CD14-positive monocyte (primary cell): ENCODE data around the gene MALSU1. TPM values are rescaled to one million over a fixed set of nuclear protein-coding genes. Genes with fewer than 3 reads are reported as not detected.

Source experiments
- DNase-seq, 3 donors: peaks; one replicate each; pipeline ENCODE4 v3.0.0-alpha.2; 2011 to 2022
- H2AFZ ChIP-seq: 2 replicates; pipeline ENCODE4 v1.6.0; 2012; ENCODE audit warnings: mild to moderate bottlenecking, low read depth, low read length, inconsistent platforms; ENCODE audit not compliant: insufficient read depth, poor library complexity, severe bottlenecking
- H3K27ac ChIP-seq, 2 donors: 1 replicate in 1 of 2; 2 replicates in 1 of 2; pipeline ENCODE4 v1.5.1; 2012 to 2013; ENCODE audit warnings: low read length in 2 of 2, control low read depth in 1 of 2, inconsistent platforms in 1 of 2, low read depth in 1 of 2, mild to moderate bottlenecking in 1 of 2
- H3K27me3 ChIP-seq, 2 donors: one replicate each; pipeline versions ENCODE4 v1.6.0 to v1.6.1; 2011 to 2013; ENCODE audit warnings: low read length in 2 of 2; ENCODE audit not compliant: control insufficient read depth in 2 of 2, insufficient read depth in 2 of 2
- H3K36me3 ChIP-seq, 2 donors: replicated peaks in 1 of 2; 1 replicate in 1 of 2; 2 replicates in 1 of 2; pipeline versions ENCODE4 v1.5.1 to v1.6.1; 2012 to 2013; ENCODE audit warnings: low read length in 2 of 2, control low read depth in 1 of 2, inconsistent platforms in 1 of 2, mild to moderate bottlenecking in 1 of 2; ENCODE audit not compliant: insufficient read depth in 2 of 2, control insufficient read depth in 1 of 2
- H3K4me1 ChIP-seq, 2 donors: 1 replicate in 1 of 2; 2 replicates in 1 of 2; pipeline versions ENCODE4 v1.5.1 to v1.6.1; 2012 to 2013; ENCODE audit warnings: low read length in 2 of 2, control low read depth in 1 of 2, inconsistent platforms in 1 of 2, mild to moderate bottlenecking in 1 of 2, moderate library complexity in 1 of 2; ENCODE audit not compliant: insufficient read depth in 2 of 2, control insufficient read depth in 1 of 2
- H3K4me2 ChIP-seq: replicated peaks from 2 replicates; pipeline ENCODE3; 2012; ENCODE audit warnings: low read length, moderate library complexity, mild to moderate bottlenecking; ENCODE audit not compliant: poor library complexity, severe bottlenecking; ENCODE audit errors: extremely low read depth
- H3K4me3 ChIP-seq, 3 experiments: fragments of 200-600 bp in 1 of 3; sonication (generic) in 1 of 3; replicated peaks in 1 of 3; 1 replicate in 2 of 3; 2 replicates in 1 of 3; pipeline ENCODE4 v1.5.1; 2011 to 2013; ENCODE audit warnings: low read length in 3 of 3, mild to moderate bottlenecking in 3 of 3, control low read depth in 2 of 3, low read depth in 2 of 3, inconsistent platforms in 1 of 3, moderate library complexity in 1 of 3
- H3K79me2 ChIP-seq: 2 replicates; pipeline ENCODE4 v1.6.0; 2012; ENCODE audit warnings: mild to moderate bottlenecking, control low read depth, inconsistent platforms, low read length, moderate library complexity; ENCODE audit not compliant: insufficient read depth
- H3K9ac ChIP-seq: 2 replicates; pipeline ENCODE4 v1.6.0; 2017; ENCODE audit warnings: low read length, mild to moderate bottlenecking; ENCODE audit not compliant: insufficient read depth, poor library complexity, severe bottlenecking
- H3K9me3 ChIP-seq, 2 donors: replicated peaks in 1 of 2; 1 replicate in 1 of 2; 2 replicates in 1 of 2; pipeline versions ENCODE4 v1.5.1 to v1.6.1; 2012 to 2013; ENCODE audit warnings: low read length in 2 of 2, control low read depth in 1 of 2; ENCODE audit not compliant: control insufficient read depth in 1 of 2, insufficient read depth in 1 of 2
- H4K20me1 ChIP-seq: 2 replicates; pipeline ENCODE4 v1.6.0; 2012; ENCODE audit warnings: mild to moderate bottlenecking, low read length, control low read depth, moderate library complexity; ENCODE audit not compliant: insufficient read depth
- H3K27ac Mint-ChIP-seq, 7 donors: one replicate each; pipeline ENCODE4 v1.8.0; 2020; ENCODE audit warnings: mild to moderate bottlenecking in 7 of 7, mixed read lengths in 7 of 7, moderate library complexity in 6 of 7, inconsistent platforms in 2 of 7
- H3K27me3 Mint-ChIP-seq, 3 donors: one replicate each; pipeline ENCODE4 v1.8.0; 2021 to 2022; ENCODE audit warnings: low read depth in 3 of 3, mild to moderate bottlenecking in 3 of 3, mixed read lengths in 3 of 3, moderate library complexity in 3 of 3, inconsistent platforms in 1 of 3
- H3K36me3 Mint-ChIP-seq, 2 donors: one replicate each; pipeline ENCODE4 v1.8.0; 2020; ENCODE audit warnings: mixed read lengths in 2 of 2, inconsistent platforms in 1 of 2, mild to moderate bottlenecking in 1 of 2
- H3K4me1 Mint-ChIP-seq: one replicate; pipeline ENCODE4 v1.8.0; 2020; ENCODE audit warnings: mild to moderate bottlenecking, mixed read lengths
- H3K4me3 Mint-ChIP-seq, 2 donors: one replicate each; pipeline ENCODE4 v1.8.0; 2020; ENCODE audit warnings: mild to moderate bottlenecking in 2 of 2, mixed read lengths in 2 of 2, moderate library complexity in 1 of 2
- H3K9me3 Mint-ChIP-seq, 7 donors: one replicate each; pipeline ENCODE4 v1.8.0; 2020 to 2022; ENCODE audit warnings: mixed read lengths in 7 of 7, mild to moderate bottlenecking in 6 of 7, moderate library complexity in 6 of 7, inconsistent platforms in 2 of 7
- CTCF ChIP-seq: fragments of 200-600 bp; IDR thresholded peaks from one replicate; pipeline ENCODE4 v1.8.0; 2022; ENCODE audit warnings: antibody characterized with exemption, mild to moderate bottlenecking
- WGBS: methylation state at CpG from one replicate; pipeline ENCODE4 v1.1.5; 2013; ENCODE audit warnings: missing lambda C conversion rate; ENCODE audit not compliant: insufficient coverage; 5-methylcytosine and 5-hydroxymethylcytosine counted together
- intact Hi-C, 2 donors: fragments of 100-400 bp; cut with micrococcal nuclease; formaldehyde crosslinking; loops; one replicate each; pipeline versions ENCODE4 v1.15.0 to v1.15.1; 2023
- polyA plus RNA-seq, 3 donors: library from polyadenylated mRNA; depleted of rRNA in 1 of 3; unstranded in 2 of 3; stranded (reverse) in 1 of 3; fragments of 300-500 nt in 2 of 3; fragments of >200 nt in 1 of 3; fragmentation: Illumina TruSeq in 2 of 3; gene quantifications; 1 replicate in 2 of 3; 2 replicates in 1 of 3; pipeline ENCODE4 v1.2.3, GENCODE V29; 2012 to 2021

Gene MALSU1
- polyA plus RNA-seq, 3 donors: 16.8 to 41.5 (median 41.4) TPM

- Histone ChIP-seq H3K4me3 (no peak overlapping the region), H3K27ac (no peak overlapping the region), H3K9me3 (no peaks in the 10 kb centered on the region), H3K4me2 (no peak overlapping the region), H4K20me1 (no peaks in the 10 kb centered on the region), H2AFZ (no peak overlapping the region), H3K79me2 (no peaks in the 10 kb centered on the region), H3K9ac (no peak overlapping the region), H3K4me1 (no peaks in the 10 kb centered on the region), H3K27me3 (no peaks in the 10 kb centered on the region), H3K36me3 (no peaks in the 10 kb centered on the region)
- 80% methylated on average over 1 of the region's 2 CpGs for WGBS
- no peak overlapping the region for H3K4me3 Mint-ChIP-seq
- no peak for DNase-seq
- no peak for TF ChIP-seq CTCF
- no peaks in the 10 kb centered on the region for H3K4me1 Mint-ChIP-seq
- H3K36me3 Mint-ChIP-seq: no peaks in the 10 kb centered on the region
- intact Hi-C loops: no loop called here
- no peak overlapping the region for H3K27ac Mint-ChIP-seq
- H3K9me3 Mint-ChIP-seq: peaks cover 0 to 2% (median 0%) of the 10 kb centered on the region in 7 donors
- H3K27me3 Mint-ChIP-seq: peaks cover 2 to 3% (median 3%) of the 10 kb centered on the region in 3 donors
These were observed 31.8 kb upstream of the MALSU1 start for GRCh38 chr7:23267357-23267756.

- Mint-ChIP-seq H3K4me1 (peaks cover 4% of the 10 kb centered on the region), H3K27me3 (peaks cover 3 to 6% (median 5%) of the 10 kb centered on the region in 3 donors), H3K27ac (no peak overlapping the region), H3K9me3 (peaks cover 0 to 2% (median 0%) of the 10 kb centered on the region in 7 donors), H3K4me3 (no peak overlapping the region), H3K36me3 (no peaks in the 10 kb centered on the region)
- WGBS: 100% methylated on average over 1 of the region's 2 CpGs
- intact Hi-C loops: no loop called here
- Histone ChIP-seq H3K27me3 (no peaks in the 10 kb centered on the region), H3K27ac (no peak overlapping the region), H3K4me2 (no peak overlapping the region), H2AFZ (no peak overlapping the region), H3K4me1 (peaks cover 2 to 5% of the 10 kb centered on the region in 2 donors), H3K4me3 (no peak overlapping the region), H3K79me2 (no peaks in the 10 kb centered on the region), H3K9ac (no peak overlapping the region), H3K9me3 (no peaks in the 10 kb centered on the region), H3K36me3 (no peaks in the 10 kb centered on the region), H4K20me1 (no peaks in the 10 kb centered on the region)
- no peak for DNase-seq
- TF ChIP-seq CTCF: no peak
These were observed 31.0 kb upstream of the MALSU1 start for GRCh38 chr7:23268167-23268566.
